ENCODE measurements around the gene RASAL2.

The RASAL2 gene

DNA sequence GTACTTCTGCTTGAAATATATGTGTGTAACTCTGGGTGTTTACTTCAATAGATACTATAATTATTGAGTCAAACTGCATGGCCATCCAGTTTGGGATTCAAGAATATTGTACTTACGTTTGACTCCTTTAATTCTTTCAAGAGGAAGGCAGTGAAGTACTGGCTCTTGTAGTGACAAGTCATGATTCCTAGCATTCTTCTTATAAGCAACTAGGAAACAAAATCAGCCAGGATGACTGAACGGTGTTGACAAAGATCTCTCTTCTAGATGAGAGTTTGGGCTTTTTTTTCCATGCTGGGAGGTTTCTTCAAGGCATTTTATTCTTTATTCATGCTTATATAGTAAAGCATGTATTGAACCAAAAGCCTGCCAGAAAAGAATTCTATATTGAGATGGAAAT lies 344.5 kb downstream of the RASAL2 start:
- H3K9me2 ChIP-seq (replicated peaks; ENCODE audit: low read depth, low read length) = no peaks in the 10 kb centered on the region; the same call in 1 of the 2 replicates
- H3F3A ChIP-seq (ENCODE audit: low read depth) = no peaks in the 10 kb centered on the region
- H3K4me3 ChIP-seq (ENCODE audit: low read length, poor library complexity, severe bottlenecking) = no peak overlapping the region
- no peaks in the 10 kb centered on the region for H3K36me3 ChIP-seq (ENCODE audit: insufficient read depth, low read length)
- no peaks in the 10 kb centered on the region for H3K27me3 ChIP-seq (ENCODE audit: insufficient read depth, low read length, poor library complexity, severe bottlenecking)
- H3K79me2 ChIP-seq (ENCODE audit: insufficient read depth, low read length) = no peaks in the 10 kb centered on the region
- H4K20me1 ChIP-seq (ENCODE audit: insufficient read depth, low read length, poor library complexity, severe bottlenecking) = no peaks in the 10 kb centered on the region
- peaks cover 5% of the 10 kb centered on the region; the same call in 1 of the 2 replicates for H3K9me3 ChIP-seq (ENCODE audit: insufficient read depth, low read depth, low read length)
- TF ChIP-seq EZH2phosphoT487 (IDR thresholded peaks at IDR 0.05; ENCODE audit: borderline replicate concordance) (no peak), CTCF (conservative IDR thresholded peaks at IDR 0.05; ENCODE audit: low read length) (no peak)
- no peaks in the 10 kb centered on the region for H3K4me1 ChIP-seq (ENCODE audit: insufficient read depth, low read length, poor library complexity, severe bottlenecking)
- no peak overlapping the region for H2AFZ ChIP-seq (ENCODE audit: low read length)
- H3K9ac ChIP-seq (ENCODE audit: low read depth, low read length, poor library complexity, severe bottlenecking) = no peak overlapping the region
- H3K4me2 ChIP-seq (ENCODE audit: low read depth, low read length, poor library complexity, severe bottlenecking) = no peak overlapping the region

DNA sequence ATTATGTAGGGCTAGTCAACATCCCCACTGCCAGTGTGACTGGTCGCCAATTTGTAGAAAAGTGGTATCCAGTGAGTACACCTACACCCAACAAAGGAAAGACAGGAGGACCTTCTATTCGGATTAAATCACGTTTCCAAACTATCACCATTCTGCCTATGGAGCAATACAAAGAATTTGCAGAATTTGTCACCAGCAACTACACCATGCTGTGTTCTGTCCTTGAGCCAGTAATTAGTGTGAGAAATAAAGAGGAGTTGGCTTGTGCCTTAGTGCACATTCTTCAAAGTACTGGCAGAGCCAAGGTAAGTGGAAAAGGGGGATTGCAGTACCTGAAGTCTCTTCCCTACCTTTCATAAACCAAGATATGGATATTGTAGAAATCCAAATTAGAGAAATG lies 349.0 kb downstream of the RASAL2 start:
- no peaks in the 10 kb centered on the region for H3K27me3 ChIP-seq (ENCODE audit: insufficient read depth, low read length, poor library complexity, severe bottlenecking)
- no peaks in the 10 kb centered on the region; the same call in 1 of the 2 replicates for H3K9me2 ChIP-seq (replicated peaks; ENCODE audit: low read depth, low read length)
- H3K79me2 ChIP-seq (ENCODE audit: insufficient read depth, low read length) = no peaks in the 10 kb centered on the region
- H3K36me3 ChIP-seq (ENCODE audit: insufficient read depth, low read length) = no peaks in the 10 kb centered on the region
- H2AFZ ChIP-seq (ENCODE audit: low read length) = no peak overlapping the region
- no peaks in the 10 kb centered on the region for H3F3A ChIP-seq (ENCODE audit: low read depth)
- no peaks in the 10 kb centered on the region for H3K4me1 ChIP-seq (ENCODE audit: insufficient read depth, low read length, poor library complexity, severe bottlenecking)
- H3K9ac ChIP-seq (ENCODE audit: low read depth, low read length, poor library complexity, severe bottlenecking) = no peak overlapping the region
- no peak overlapping the region for H3K4me2 ChIP-seq (ENCODE audit: low read depth, low read length, poor library complexity, severe bottlenecking)
- no peak overlapping the region for H3K4me3 ChIP-seq (ENCODE audit: low read length, poor library complexity, severe bottlenecking)
- peaks cover 5% of the 10 kb centered on the region; the same call in 1 of the 2 replicates for H3K9me3 ChIP-seq (ENCODE audit: insufficient read depth, low read depth, low read length)
- H4K20me1 ChIP-seq (ENCODE audit: insufficient read depth, low read length, poor library complexity, severe bottlenecking) = no peaks in the 10 kb centered on the region
- no peak for TF ChIP-seq EZH2phosphoT487 (IDR thresholded peaks at IDR 0.05; ENCODE audit: borderline replicate concordance)
- TF ChIP-seq CTCF (conservative IDR thresholded peaks at IDR 0.05; ENCODE audit: low read length) = no peak

DNA sequence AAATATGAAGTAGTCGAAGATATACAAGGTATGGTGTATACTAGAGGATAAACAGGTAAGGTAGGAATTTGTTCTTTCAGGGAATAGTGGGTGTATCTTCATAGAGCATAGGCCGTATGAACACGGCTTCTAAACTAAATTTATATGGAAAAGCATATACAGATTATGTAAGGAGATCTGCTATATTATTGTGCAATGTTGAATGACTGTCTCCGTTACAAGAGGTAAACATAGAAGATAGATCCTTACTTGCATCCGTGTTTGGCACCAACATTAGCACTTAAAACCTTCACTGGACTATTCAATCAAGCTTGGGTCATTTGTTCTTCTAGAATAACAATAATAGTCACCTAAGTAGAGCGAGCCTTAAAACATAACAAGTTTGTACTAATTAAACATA lies 357.0 kb downstream of the RASAL2 start:
- no peaks in the 10 kb centered on the region for H3K36me3 ChIP-seq (ENCODE audit: insufficient read depth, low read length)
- no peak for TF ChIP-seq CTCF (conservative IDR thresholded peaks at IDR 0.05; ENCODE audit: low read length)
- TF ChIP-seq EZH2phosphoT487 (IDR thresholded peaks at IDR 0.05; ENCODE audit: borderline replicate concordance) = no peak
- H3F3A ChIP-seq (ENCODE audit: low read depth) = no peaks in the 10 kb centered on the region
- no peaks in the 10 kb centered on the region for H3K4me1 ChIP-seq (ENCODE audit: insufficient read depth, low read length, poor library complexity, severe bottlenecking)
- H3K27me3 ChIP-seq (ENCODE audit: insufficient read depth, low read length, poor library complexity, severe bottlenecking) = no peaks in the 10 kb centered on the region
- no peak overlapping the region for H3K9ac ChIP-seq (ENCODE audit: low read depth, low read length, poor library complexity, severe bottlenecking)
- H3K79me2 ChIP-seq (ENCODE audit: insufficient read depth, low read length) = no peaks in the 10 kb centered on the region
- no peak overlapping the region for H3K4me2 ChIP-seq (ENCODE audit: low read depth, low read length, poor library complexity, severe bottlenecking)
- no peak overlapping the region for H2AFZ ChIP-seq (ENCODE audit: low read length)
- H3K4me3 ChIP-seq (ENCODE audit: low read length, poor library complexity, severe bottlenecking) = no peak overlapping the region
- no peaks in the 10 kb centered on the region for H3K9me2 ChIP-seq (replicated peaks; ENCODE audit: low read depth, low read length)
- H4K20me1 ChIP-seq (ENCODE audit: insufficient read depth, low read length, poor library complexity, severe bottlenecking) = no peaks in the 10 kb centered on the region
- H3K9me3 ChIP-seq (ENCODE audit: insufficient read depth, low read depth, low read length) = no peaks in the 10 kb centered on the region

All from Loucy (cell line).